Posterior vena cava (tissue), 2 donors: ENCODE data around the gene BRCC3. TPM values are rescaled to one million over a fixed set of nuclear protein-coding genes. Genes with fewer than 3 reads are reported as not detected.
A peak's percentile ranks its signal among the peaks of the same experiment; 100 is the strongest.

Experiments used
- DNase-seq: peaks from one replicate; pipeline ENCODE4 v3.0.0-alpha.2; 2020; ENCODE audit warnings: low spot score
- intact Hi-C, 2 donors: fragments of 100-400 bp; cut with DNase I; formaldehyde crosslinking; loops; one replicate each; pipeline versions ENCODE4 v1.14.1 to v1.14.2; 2022 to 2023
- long read RNA-seq, 2 donors: library from polyadenylated mRNA; unstranded; transcript quantifications; one replicate each; pipeline ENCODE4 v2.0.0, GENCODE V29; 2020 to 2021
- total RNA-seq, 2 donors: library from RNA; stranded (reverse); fragmentation: NEBNext Ultra II Directional; extraction: Animal tissue kit (Norgen Biotek cat#: 25700); gene quantifications; one replicate each; pipeline ENCODE4 v1.2.1, GENCODE V29; 2021
- donor health status: DM: yes; HTN: yes; CAD: no.
- donor health status: DM: yes; HTN: yes; CAD: no.

Gene BRCC3
- total RNA-seq: 10 to 100 TPM; 13.4 to 15.2 TPM
- long read RNA-seq, donor 1, transcript BRCC3-208 (10 exons, 2,694 nt): major isoform, 9 of 14 reads
- long read RNA-seq, donor 1, partial matches to known transcripts: 0 of 14 reads
- long read RNA-seq, donor 1, other reads (novel, unspliced or antisense): 4 of 14 reads
- long read RNA-seq, donor 2, transcript BRCC3-208 (10 exons, 2,694 nt): major isoform, 20 of 32 reads
- long read RNA-seq, donor 2, partial matches to known transcripts: 1 of 32 reads
- long read RNA-seq, donor 2, other reads (novel, unspliced or antisense): 9 of 32 reads

GRCh38 chrX:155070975-155071693 is at the start of gene BRCC3, which contains the start of the genes CMC4 and MTCP1:
Gene BRCC3, plus strand, starts transcription at chrX:155071508. Its CDS starts 20 bp downstream, at chrX:155071528.
Gene CMC4, minus strand, starts transcription at chrX:155071136. Its CDS starts 7,113 bp downstream, at chrX:155064023.
Gene MTCP1, minus strand, starts transcription at chrX:155071136. Its CDS starts 5,126 bp downstream, at chrX:155066010.
- DNase-seq: peak; percentile 93
- intact Hi-C loops: no loop called here

GRCh38 chrX:155022585-155022984 is 48.7 kb upstream of the BRCC3 start, which contains the start of gene F8:
Gene F8, minus strand, starts transcription at chrX:155022723. Its CDS starts 171 bp downstream, at chrX:155022552.
- no peak for DNase-seq
- intact Hi-C loops: no loop called here

- no peak for DNase-seq
- intact Hi-C loops: no loop called here
These were observed 47.1 kb upstream of the BRCC3 start for GRCh38 chrX:155023907-155024833.

GRCh38 chrX:155026420-155026726 is 44.9 kb upstream of the BRCC3 start:
- intact Hi-C loops: no loop called here
- DNase-seq: no peak

- DNase-seq: peak; percentile 98
- intact Hi-C loops: no loop called here
These were observed 44.4 kb upstream of the BRCC3 start, which contains the start of gene FUNDC2 for GRCh38 chrX:155026727-155027508. Gene FUNDC2, plus strand, starts transcription at chrX:155026844. Its CDS starts 95 bp downstream, at chrX:155026939.

GRCh38 chrX:155027509-155028066 is 43.7 kb upstream of the BRCC3 start:
- DNase-seq: no peak

GRCh38 chrX:155028129-155028528 is 43.2 kb upstream of the BRCC3 start:
- intact Hi-C loops: no loop called here
- DNase-seq: no peak

More at GRCh38 chrX:155027509-155028066, 43.7 kb upstream of the BRCC3 start:
- intact Hi-C loops: no loop called here

GRCh38 chrX:155028877-155029291 is 42.4 kb upstream of the BRCC3 start:
- no peak for DNase-seq
- intact Hi-C loops: no loop called here

- intact Hi-C loops: no loop called here
- DNase-seq: no peak
These were observed 39.7 kb upstream of the BRCC3 start for GRCh38 chrX:155031657-155032056.

- intact Hi-C loops: loop anchor here in 1 of 2 donors (5.0 kb wide), 1 partner anchor 278 kb away; no protein-coding TSS in a partner anchor
- no peak for DNase-seq
These were observed 35.6 kb upstream of the BRCC3 start for GRCh38 chrX:155035688-155036087.

- DNase-seq: no peak
- intact Hi-C loops: no loop called here
These were observed 25.0 kb upstream of the BRCC3 start for GRCh38 chrX:155046129-155046810.

GRCh38 chrX:155046811-155047528 is 24.3 kb upstream of the BRCC3 start:
- intact Hi-C loops: no loop called here
- DNase-seq: no peak

- no peak for DNase-seq
- intact Hi-C loops: no loop called here
These were observed 22.2 kb upstream of the BRCC3 start for GRCh38 chrX:155048977-155049619.

- intact Hi-C loops: no loop called here
- no peak for DNase-seq
These were observed 18.4 kb upstream of the BRCC3 start for GRCh38 chrX:155052738-155053498.

GRCh38 chrX:155053656-155054055 is 17.7 kb upstream of the BRCC3 start:
- DNase-seq: no peak
- intact Hi-C loops: no loop called here

GRCh38 chrX:155054255-155054654 is 17.1 kb upstream of the BRCC3 start:
- DNase-seq: no peak
- intact Hi-C loops: no loop called here
